Measurements from ENCODE around the gene PPP2R5C. TPM values are rescaled to one million over a fixed set of nuclear protein-coding genes. Genes with fewer than 3 reads are reported as not detected.

The PPP2R5C gene
- total and polyA plus RNA-seq, 2 experiments from 2014 or later, result 60.4 to 84.9 TPM

DNA sequence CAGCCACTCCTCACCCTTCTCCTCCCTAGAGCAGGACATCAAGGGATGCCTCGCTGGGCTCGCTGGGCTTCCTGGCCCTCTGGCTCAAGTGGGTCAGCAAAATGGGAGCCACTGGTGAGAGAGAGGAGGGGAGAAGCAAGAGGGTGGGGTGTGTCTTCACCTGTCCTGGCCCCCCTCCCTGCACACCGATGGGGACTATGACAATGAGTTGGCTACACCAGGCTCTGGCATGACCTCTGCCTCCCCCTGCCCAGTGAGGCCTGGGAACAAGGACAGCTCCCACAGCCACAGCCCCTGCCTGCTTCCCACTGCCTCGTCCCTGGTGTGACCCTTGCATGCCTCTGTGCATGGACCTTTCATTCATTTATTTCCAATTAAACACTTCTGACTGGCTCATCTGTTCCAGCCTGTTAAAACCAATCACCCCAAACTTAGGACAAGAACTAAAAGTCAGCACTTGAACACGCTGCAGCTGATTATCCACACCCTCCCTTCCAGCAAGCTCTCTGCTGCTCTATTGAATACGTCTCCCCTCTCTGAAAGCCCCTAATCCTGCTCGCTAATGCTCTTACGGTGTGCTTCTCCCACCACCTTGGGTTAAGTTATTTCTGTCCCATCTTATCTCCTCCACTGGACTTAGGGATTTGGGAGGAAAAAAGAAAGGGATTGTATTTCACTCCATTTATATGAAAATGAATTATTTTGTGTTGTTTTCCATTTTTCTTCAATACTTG is 5.8 kb upstream of the PPP2R5C start:
- no peak overlapping the region for H3K4me3 ChIP-seq
- no peaks in the 10 kb centered on the region for H3K36me3 ChIP-seq
- no peak for TF ChIP-seq CTCF (IDR thresholded peaks at IDR 0.05; ENCODE audit: low read depth, low read length)
- no peak for DNase-seq (ENCODE audit: low read depth in 1 of 2, low spot score in 1 of 2)
- peaks cover 1% of the 10 kb centered on the region for H3K27me3 ChIP-seq
- no peaks in the 10 kb centered on the region for H3K9me3 ChIP-seq (ENCODE audit: low read depth)
- no peak overlapping the region for H3K27ac ChIP-seq
- peaks cover 8% of the 10 kb centered on the region for H3K4me1 ChIP-seq (ENCODE audit: low read depth)

GRCh38 chr14:101757064-101757838 is 4.3 kb upstream of the PPP2R5C start:
- H3K4me3 ChIP-seq, result no peak overlapping the region
- no peaks in the 10 kb centered on the region for H3K9me3 ChIP-seq (ENCODE audit: low read depth)
- no peak overlapping the region for H3K27ac ChIP-seq
- no peaks in the 10 kb centered on the region for H3K27me3 ChIP-seq
- TF ChIP-seq CTCF (IDR thresholded peaks at IDR 0.05; ENCODE audit: low read depth, low read length), result no peak
- no peaks in the 10 kb centered on the region for H3K36me3 ChIP-seq
- peaks cover 8% of the 10 kb centered on the region for H3K4me1 ChIP-seq (ENCODE audit: low read depth)
- no peak for DNase-seq (ENCODE audit: low read depth in 1 of 2, low spot score in 1 of 2)

DNA sequence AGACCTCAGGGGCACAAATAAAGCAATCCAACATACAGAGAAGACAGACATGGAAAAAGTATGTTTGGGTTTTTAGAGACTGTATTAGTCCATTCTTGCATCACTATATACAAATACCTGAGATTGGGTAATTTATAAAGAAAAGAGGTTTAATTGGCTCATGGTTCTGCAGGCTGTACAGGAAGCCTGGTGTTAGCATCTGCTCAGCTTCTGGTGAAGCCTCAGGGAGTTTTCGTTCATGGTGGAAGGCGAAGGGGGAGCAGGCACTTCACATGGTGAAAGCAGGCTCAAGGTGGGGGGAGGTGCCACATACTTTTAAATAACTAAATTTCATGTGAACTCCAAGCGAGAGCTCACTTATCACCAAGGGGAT is 3.7 kb upstream of the PPP2R5C start:
- Histone ChIP-seq H3K27me3 (peaks cover 3% of the 10 kb centered on the region), H3K9me3 (ENCODE audit: low read depth) (no peaks in the 10 kb centered on the region), H3K36me3 (no peaks in the 10 kb centered on the region), H3K4me3 (no peak overlapping the region), H3K4me1 (ENCODE audit: low read depth) (peaks cover 11% of the 10 kb centered on the region), H3K27ac (no peak overlapping the region)
- DNase-seq (ENCODE audit: low read depth in 1 of 2, low spot score in 1 of 2), result no peak
- no peak for TF ChIP-seq CTCF (IDR thresholded peaks at IDR 0.05; ENCODE audit: low read depth, low read length)

GRCh38 chr14:101758913-101759593 is 2.5 kb upstream of the PPP2R5C start:
- TF ChIP-seq CTCF (IDR thresholded peaks at IDR 0.05; ENCODE audit: low read depth, low read length), result no peak
- Histone ChIP-seq H3K9me3 (ENCODE audit: low read depth) (no peaks in the 10 kb centered on the region), H3K27me3 (peaks cover 3% of the 10 kb centered on the region), H3K4me3 (no peak overlapping the region), H3K27ac (no peak overlapping the region), H3K36me3 (no peaks in the 10 kb centered on the region), H3K4me1 (ENCODE audit: low read depth) (peaks cover 11% of the 10 kb centered on the region)
- DNase-seq (ENCODE audit: low read depth in 1 of 2, low spot score in 1 of 2), result no peak

GRCh38 chr14:101760138-101761011 is 1.1 kb upstream of the PPP2R5C start:
- peak overlapping the region; percentile 55 for H3K4me3 ChIP-seq
- peak overlapping the region; percentile 93 for H3K27ac ChIP-seq
- no peaks in the 10 kb centered on the region for H3K9me3 ChIP-seq (ENCODE audit: low read depth)
- peaks cover 11% of the 10 kb centered on the region for H3K4me1 ChIP-seq (ENCODE audit: low read depth)
- peak; percentile 98 to 99 for DNase-seq (ENCODE audit: low read depth in 1 of 2, low spot score in 1 of 2)
- H3K36me3 ChIP-seq, result no peaks in the 10 kb centered on the region
- TF ChIP-seq CTCF (IDR thresholded peaks at IDR 0.05; ENCODE audit: low read depth, low read length), result no peak
- peaks cover 3% of the 10 kb centered on the region for H3K27me3 ChIP-seq

Measured in cardiac muscle cell (in vitro differentiated cells and primary cell).